Measurements from ENCODE around the gene CHST9.

Gene CHST9

GRCh38 chr18:27081701-27082100 is 103.4 kb downstream of the CHST9 start:
- DNase-seq: no peak

DNA sequence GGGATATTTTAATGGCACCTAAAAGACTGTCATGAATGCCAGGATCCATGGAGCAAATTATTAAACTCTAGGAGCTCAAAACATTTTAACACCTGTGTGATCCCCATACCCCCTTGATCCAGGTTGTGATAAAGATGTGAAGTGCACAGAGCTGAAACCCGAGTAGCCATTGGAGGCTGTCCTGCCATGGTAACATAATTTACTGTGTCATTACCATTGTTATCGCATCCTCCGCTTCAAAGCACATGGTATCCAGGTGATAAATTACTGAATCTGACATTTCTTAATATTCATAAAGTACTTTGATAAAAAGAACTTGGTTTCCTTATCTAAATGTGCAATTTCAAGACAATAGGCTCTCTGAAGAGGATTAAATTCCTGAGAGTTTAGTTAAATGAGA is 109.3 kb downstream of the CHST9 start:
- DNase-seq: no peak

- no peak for DNase-seq
These were observed 111.7 kb downstream of the CHST9 start for GRCh38 chr18:27073404-27073830.

GRCh38 chr18:27064673-27065072 is 120.4 kb downstream of the CHST9 start:
- no peak for DNase-seq

DNA sequence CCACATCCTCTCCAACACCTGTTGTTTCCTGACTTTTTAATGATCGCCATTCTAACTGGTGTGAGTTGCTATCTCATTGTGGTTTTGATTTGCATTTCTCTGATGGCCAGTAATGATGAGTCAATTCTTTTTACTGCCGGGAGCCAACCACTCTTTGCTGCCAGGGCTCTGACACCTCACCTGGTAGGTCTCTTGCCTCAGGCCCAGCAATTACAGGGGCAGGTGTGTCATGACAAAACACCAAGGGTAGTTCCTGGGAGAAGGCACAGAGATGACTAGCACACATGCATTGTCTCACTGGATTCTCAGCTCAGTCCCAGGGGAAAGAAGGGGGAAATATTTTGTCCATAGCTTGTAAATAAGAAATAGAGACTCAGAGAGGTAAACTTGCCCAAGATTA is 122.3 kb downstream of the CHST9 start:
- DNase-seq: no peak

GRCh38 chr18:27061488-27062095 is 123.5 kb downstream of the CHST9 start:
- no peak for DNase-seq

- DNase-seq: peak; percentile 39
These were observed 127.4 kb downstream of the CHST9 start for GRCh38 chr18:27057519-27058234.

GRCh38 chr18:27054926-27055325 is 130.2 kb downstream of the CHST9 start:
- no peak for DNase-seq

- DNase-seq: no peak
These were observed 135.1 kb downstream of the CHST9 start for GRCh38 chr18:27049969-27050368.

- DNase-seq: no peak
These were observed 139.8 kb downstream of the CHST9 start for GRCh38 chr18:27045342-27045741.

DNA sequence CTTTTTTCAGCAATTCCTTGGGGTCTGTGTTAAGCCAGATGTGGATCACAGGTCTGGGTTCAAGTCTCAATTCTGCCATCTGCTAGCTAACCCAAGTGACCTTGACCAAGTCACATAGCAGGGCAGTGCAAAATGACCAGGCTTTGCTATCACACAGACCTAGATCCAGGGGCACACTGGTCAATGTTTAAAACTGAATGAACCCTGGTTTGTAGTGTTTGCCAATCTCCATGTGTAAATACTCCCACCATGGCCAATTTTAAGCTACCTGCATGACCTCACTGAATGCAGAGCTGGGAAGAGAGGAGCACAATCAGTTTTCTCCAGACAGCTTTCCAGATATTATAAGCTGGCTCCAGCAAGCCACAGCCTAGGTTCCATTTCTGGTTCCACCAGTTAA is 142.9 kb downstream of the CHST9 start:
- DNase-seq: no peak

GRCh38 chr18:27040796-27041195 is 144.3 kb downstream of the CHST9 start:
- DNase-seq: no peak

- DNase-seq: no peak
These were observed 151.4 kb downstream of the CHST9 start for GRCh38 chr18:27033722-27034121.

DNA sequence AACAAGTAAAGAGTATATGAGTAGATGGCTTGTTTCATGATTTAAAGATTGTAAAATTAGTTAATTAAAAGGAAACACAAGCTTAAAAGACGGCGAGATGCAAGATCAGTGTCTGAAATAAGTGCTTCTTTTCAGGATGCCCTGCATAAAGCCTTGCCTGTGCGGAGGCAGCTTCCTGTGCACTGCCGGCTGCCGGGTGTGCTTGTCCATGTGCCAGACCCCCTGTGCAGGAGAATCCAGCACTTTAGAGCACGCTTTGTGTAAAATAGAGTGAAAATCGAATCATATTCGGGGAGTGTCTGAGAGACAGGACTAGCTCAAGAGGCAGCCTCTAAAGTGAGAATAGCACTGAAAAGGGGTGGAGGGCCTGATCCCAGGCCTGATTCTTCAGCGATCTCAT is 154.7 kb downstream of the CHST9 start:
- DNase-seq: no peak

DNA sequence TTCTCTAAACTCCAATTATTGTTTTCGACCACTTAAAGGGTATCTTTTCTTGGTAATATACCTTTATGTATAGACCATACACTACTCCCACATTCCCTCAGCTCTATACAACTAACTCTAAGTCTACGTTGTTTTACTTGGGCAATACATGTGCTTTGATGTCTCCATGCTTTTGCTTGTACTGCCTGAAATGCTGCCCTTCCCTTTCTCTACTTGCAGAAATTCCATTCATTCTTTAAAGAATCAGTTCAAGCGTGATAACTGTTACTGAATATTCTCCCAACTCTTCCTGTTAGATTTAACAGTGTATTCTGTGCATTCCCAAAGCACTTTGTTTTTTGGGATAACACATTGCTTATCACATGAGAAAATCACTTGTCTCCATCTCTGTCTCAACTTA is 162.6 kb downstream of the CHST9 start:
- no peak for DNase-seq

DNA sequence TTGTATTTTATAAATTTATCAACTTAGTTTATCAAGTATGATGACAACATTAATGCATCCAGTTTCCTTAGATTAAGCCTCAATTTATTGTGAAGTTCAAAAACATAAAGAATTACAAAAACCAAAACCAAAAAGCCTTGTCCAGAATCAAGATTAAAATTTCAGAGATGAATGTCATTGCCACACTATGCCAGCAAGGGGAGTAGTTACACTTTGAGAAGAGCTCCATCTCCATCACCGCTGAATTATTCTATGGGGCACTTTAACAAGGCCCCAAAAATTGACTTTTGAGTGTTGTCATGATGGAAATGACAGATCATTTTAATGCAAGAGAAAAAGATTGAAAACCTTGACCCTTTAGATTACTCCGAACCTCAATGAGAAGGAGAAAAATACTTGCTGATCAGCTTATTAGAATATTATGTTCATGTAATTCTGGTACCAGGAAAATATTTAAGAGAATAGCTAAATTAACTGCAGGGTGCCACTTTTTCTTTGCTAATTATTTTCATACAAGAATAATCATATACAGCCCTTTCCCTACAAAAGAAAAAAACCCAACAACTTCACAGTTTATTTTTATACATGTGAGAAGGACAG is 167.1 kb downstream of the CHST9 start:
- no peak for DNase-seq

- DNase-seq: no peak
These were observed 170.3 kb downstream of the CHST9 start for GRCh38 chr18:27014841-27015240.

DNA sequence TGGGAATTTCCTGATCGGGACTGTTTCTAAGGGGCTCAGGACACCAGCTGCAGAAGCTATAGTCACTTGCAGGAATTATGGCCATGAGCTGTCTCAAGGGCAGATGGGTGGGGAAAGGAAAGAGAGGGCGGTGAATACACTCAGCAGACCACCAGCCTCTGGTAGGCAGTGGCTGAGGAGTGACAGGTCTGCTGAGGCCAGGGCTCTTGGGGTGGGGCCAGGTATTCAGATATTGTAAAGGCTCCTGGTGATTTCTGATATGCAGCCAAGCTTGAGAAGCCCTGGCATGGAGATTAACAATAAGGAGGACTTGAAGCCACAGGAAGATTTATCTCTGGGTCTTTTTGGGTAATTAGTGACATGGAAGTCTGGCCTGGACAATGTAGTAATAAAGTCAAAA is 174.3 kb downstream of the CHST9 start:
- no peak for DNase-seq

- no peak for DNase-seq
These were observed 175.8 kb downstream of the CHST9 start for GRCh38 chr18:27009293-27009692.

- no peak for DNase-seq
These were observed 176.5 kb downstream of the CHST9 start for GRCh38 chr18:27008575-27008974.

GRCh38 chr18:27007880-27008279 is 177.2 kb downstream of the CHST9 start:
- no peak for DNase-seq

GRCh38 chr18:27005589-27005988 is 179.5 kb downstream of the CHST9 start:
- DNase-seq: no peak

GRCh38 chr18:27004056-27004829 is 180.9 kb downstream of the CHST9 start:
- no peak for DNase-seq

- no peak for DNase-seq
These were observed 185.3 kb downstream of the CHST9 start for GRCh38 chr18:26999797-27000196.
